ENCODE data around the gene STIM2. TPM values are rescaled to one million over a fixed set of nuclear protein-coding genes. Genes with fewer than 3 reads are reported as not detected.
"Not testable (repeated sequence)": the region's sequence is repeated elsewhere in the genome, so short reads cannot be mapped to it uniquely, and the experiment has no call there.

Gene STIM2
- total RNA-seq, 3 donors from 2014 or later, result 22.2 to 32.4 (median 23.5) TPM

GRCh38 chr4:27020603-27021002 lies 160.0 kb downstream of the STIM2 start:
- intact Hi-C loops (cut with DNase I, micrococcal nuclease), result no loop called here
- no peak for TF ChIP-seq CTCF (IDR thresholded peaks at IDR 0.05)
- no peaks in the 10 kb centered on the region for H3K36me3 ChIP-seq (ENCODE audit: low read depth)
- H3K9me3 ChIP-seq, result no peaks in the 10 kb centered on the region
- no peak for DNase-seq
- no peak overlapping the region for H3K4me3 ChIP-seq
- no peak for ATAC-seq
- H3K4me1 ChIP-seq (ENCODE audit: low read depth), result no peaks in the 10 kb centered on the region

GRCh38 chr4:27022963-27023362 lies 162.3 kb downstream of the STIM2 start:
- intact Hi-C loops (cut with DNase I, micrococcal nuclease), result no loop called here
- Histone ChIP-seq H3K9me3 (no peaks in the 10 kb centered on the region), H3K4me1 (ENCODE audit: low read depth) (no peaks in the 10 kb centered on the region), H3K36me3 (ENCODE audit: low read depth) (no peaks in the 10 kb centered on the region), H3K4me3 (no peak overlapping the region)
- TF ChIP-seq CTCF (IDR thresholded peaks at IDR 0.05), result no peak
- no peak for DNase-seq
- no peak for ATAC-seq

- Histone ChIP-seq H3K36me3 (ENCODE audit: low read depth) (no peaks in the 10 kb centered on the region), H3K4me3 (no peak overlapping the region), H3K4me1 (ENCODE audit: low read depth) (no peaks in the 10 kb centered on the region), H3K9me3 (no peaks in the 10 kb centered on the region)
- DNase-seq, result no peak
- intact Hi-C loops (cut with DNase I, micrococcal nuclease), result no loop called here
- ATAC-seq, result no peak
- TF ChIP-seq CTCF (IDR thresholded peaks at IDR 0.05), result no peak
Observed at GRCh38 chr4:27023366-27023765, 162.7 kb downstream of the STIM2 start.

GRCh38 chr4:27024805-27025204 lies 164.2 kb downstream of the STIM2 start:
- H3K36me3 ChIP-seq (ENCODE audit: low read depth), result no peaks in the 10 kb centered on the region
- intact Hi-C loops (cut with DNase I, micrococcal nuclease), result no loop called here
- DNase-seq (no peak), ATAC-seq (no peak)
- no peaks in the 10 kb centered on the region for H3K4me1 ChIP-seq (ENCODE audit: low read depth)
- TF ChIP-seq CTCF (IDR thresholded peaks at IDR 0.05), result no peak
- H3K4me3 ChIP-seq, result no peak overlapping the region
- H3K9me3 ChIP-seq, result no peaks in the 10 kb centered on the region

GRCh38 chr4:27027428-27027827 lies 166.8 kb downstream of the STIM2 start:
- no peak for TF ChIP-seq CTCF (IDR thresholded peaks at IDR 0.05)
- ATAC-seq, result no peak
- DNase-seq, result no peak
- no peaks in the 10 kb centered on the region for H3K9me3 ChIP-seq
- no peaks in the 10 kb centered on the region for H3K4me1 ChIP-seq (ENCODE audit: low read depth)
- H3K36me3 ChIP-seq (ENCODE audit: low read depth), result no peaks in the 10 kb centered on the region
- no peak overlapping the region for H3K4me3 ChIP-seq
- intact Hi-C loops (cut with DNase I, micrococcal nuclease), result no loop called here

- intact Hi-C loops (cut with DNase I, micrococcal nuclease), result not testable (repeated sequence)
Observed at GRCh38 chr4:27035127-27035526, 174.5 kb downstream of the STIM2 start.

More at GRCh38 chr4:27035127-27035526, 174.5 kb downstream of the STIM2 start:
- not testable (repeated sequence) for H3K9me3 ChIP-seq; DNase-seq; H3K4me3 ChIP-seq; ATAC-seq; H3K4me1 ChIP-seq (ENCODE audit: low read depth); H3K36me3 ChIP-seq (ENCODE audit: low read depth)

Measured in mucosa of descending colon (tissue), 3 donors.